ENCODE measurements around the gene PAFAH1B2.

Gene PAFAH1B2

DNA sequence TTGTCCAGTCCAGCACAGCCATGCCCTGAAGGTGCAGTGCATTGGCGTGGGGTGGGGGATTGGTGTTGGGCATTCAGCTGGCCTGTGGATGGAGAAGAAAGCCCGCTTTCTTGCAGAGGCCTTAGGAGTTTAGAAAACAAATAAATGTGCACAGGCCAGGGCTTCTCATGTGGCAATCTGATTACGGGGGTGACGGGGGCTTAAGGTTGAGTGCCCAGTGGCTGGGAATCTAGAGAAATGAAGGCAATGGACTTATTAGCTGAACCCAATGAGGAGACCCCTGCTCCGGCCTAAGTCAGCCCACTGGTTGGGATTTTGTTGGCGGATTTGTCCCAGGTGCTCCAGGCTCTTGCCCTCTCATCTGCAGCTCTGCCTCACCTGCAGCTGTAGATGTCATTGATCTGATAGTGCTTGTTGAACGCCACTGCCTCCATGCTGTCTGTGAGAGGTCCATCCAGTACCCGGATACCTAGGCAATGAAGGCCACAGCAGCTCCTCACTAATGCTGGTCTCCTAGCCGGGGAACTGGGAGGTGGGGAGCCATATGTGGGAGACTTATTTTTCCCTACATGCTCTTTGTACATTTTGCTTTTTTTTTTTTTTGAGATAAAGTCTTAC, 81.6 kb downstream of the PAFAH1B2 start:
- DNase-seq: no peak

Data from NCI-H526 treated with DMSO at 0.1 percent for 48 hours (cell line).